Measurements from ENCODE around the gene PHIP.
"Not testable (repeated sequence)": the region's sequence is repeated elsewhere in the genome, so short reads cannot be mapped to it uniquely, and the experiment has no call there.

The PHIP gene

DNA sequence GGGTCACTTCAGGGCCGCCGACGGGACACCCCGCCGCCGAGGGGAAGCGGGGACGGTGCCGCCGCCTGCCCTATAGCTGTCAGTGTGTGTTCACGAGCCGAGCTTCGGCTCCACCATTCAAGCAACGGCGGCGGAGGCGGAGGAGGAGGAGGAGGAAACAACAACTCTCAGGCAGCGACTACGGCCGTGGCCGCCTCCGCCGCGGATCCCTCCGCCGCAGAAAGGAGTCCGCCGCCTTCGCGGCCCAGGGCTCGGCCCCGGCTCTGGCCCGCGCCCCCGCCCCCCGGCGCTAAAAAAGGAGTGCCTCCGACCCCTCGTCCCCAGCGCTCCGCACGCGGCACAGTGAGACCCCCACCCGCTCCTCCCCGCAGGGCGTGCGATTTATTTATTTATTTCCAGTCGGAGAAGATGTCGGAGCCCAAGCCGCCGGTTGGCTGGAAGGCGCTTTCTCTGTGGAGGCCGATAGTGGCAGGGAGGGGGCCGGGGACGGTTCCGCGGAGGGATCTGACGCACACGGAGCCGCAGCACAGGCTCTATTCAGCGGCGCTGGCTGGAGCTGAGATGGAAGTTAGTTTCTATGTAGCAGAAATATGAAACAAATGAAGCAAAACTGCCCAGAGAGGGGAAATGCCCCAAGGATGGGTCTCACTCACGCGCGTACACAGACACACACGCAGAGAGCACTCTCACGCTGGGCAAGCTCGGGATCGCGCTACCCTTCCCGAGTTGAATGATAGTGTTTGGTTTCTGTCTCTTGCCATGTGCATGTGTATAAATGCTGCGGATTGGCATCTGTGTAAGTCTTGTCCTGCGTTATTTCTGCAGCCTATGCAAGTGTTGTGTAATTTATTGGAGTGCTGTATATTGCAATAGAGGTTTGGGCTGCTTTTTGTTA is at the start of gene PHIP:
Gene PHIP (minus strand): TSS at position 180 of the 895 bp plus-strand sequence. CDS start 186 bp downstream, outside the sequence.
- peak; percentile 97 for DNase-seq

DNA sequence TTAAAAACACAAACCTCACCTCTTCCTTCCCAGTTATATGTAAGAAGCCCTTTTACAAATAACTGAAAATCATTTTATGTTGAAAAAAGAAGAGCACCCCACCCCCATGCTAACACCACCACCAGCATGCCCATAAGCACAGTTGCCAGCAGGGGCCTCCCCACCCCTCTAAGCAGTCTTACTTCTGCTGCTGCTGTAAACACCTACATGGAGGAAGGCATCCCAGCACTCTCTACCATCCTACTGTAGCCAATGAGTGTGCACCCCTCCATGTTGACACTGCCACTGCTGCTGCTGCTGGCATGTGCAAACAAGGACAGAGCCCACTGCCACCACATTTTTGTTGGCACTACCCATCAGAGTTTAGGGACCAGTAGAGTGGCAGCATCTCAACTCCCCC is 49.6 kb upstream of the PHIP start:
- DNase-seq = no peak

DNA sequence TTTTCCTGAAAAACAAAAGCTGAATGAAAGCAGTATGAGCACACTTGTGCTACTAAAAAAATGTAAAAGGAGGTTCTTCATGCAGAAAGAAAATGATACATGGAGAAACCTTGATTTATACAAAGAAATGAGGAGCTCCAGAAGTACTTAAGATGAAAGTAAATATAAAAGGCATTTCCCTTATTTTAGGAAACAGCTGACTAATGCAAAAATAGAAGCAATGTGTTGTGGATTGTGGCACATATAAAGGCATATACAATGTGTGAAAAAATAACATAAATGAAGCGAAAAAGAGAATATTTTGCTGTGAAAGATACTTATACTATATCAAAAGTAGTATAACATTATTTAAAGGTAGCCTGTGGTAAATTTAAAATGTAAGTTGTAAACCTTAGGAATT is 41.2 kb upstream of the PHIP start:
- DNase-seq = no peak

DNA sequence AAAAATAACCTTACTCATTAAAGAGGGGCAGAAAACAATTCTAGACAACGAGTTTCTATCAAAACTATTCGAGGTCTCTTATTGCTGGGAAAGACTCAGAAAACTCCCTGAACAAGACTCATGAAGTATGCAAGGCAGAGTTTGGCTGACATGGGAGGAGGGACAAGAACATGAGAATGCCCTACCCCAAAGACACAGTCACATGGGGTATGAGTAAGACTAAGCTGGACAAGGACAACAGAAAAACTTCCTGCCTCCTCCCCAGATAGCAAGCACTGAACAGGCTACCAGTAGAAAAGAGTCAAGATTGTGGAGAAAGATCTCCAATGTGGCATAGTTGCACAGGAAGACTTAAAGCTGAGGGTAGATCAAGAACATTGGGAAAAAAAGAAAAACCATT is 39.7 kb upstream of the PHIP start:
- DNase-seq = no peak

DNA sequence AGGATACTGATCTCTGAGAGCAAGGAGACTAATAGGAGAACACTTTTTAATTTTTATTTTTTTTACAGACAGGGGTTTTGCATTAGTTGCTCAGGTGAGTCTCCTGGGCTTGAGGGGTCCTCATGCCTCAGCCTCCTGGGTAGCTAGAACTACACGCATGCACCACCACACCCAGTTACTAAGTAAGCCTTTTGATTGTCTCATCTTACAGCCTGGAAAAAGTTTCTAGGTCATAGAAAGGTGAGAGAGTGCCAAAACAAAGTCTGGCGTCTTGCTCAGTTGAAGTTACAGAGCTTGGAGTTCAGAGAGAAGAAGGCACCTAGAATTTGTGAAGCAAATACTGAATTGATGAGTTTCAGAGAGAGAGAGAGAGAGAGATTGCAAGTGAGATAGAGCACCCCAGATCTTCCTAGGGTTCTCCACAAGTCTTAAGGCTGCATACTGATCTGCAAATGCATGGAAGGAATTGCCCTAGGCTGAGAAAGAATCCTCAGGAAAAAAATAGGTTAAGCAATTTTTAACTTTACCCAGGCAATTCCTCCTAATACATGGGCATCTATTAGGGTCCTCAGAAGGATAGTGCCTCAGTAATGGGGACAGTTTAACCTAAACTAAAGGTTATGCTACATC is 37.6 kb upstream of the PHIP start:
- no peak for DNase-seq

DNA sequence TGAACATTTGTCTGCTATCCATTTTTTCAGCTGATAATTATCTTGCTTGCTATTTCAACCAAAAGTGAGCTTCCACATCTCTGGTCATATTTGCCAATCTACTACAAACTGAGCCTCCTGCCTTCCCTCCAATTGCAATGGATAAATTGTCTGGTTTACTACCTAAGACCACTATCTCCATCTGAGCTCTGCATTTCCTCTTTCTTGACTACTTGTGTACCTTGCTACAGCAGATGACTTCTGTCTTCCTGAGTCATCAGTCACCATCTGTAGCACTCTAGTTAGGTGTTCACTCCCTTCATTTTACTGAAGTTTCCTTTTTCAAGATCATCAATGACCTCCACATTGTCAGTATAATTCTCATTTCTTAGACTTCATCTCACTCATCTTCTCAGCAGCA is 33.5 kb upstream of the PHIP start:
- no peak for DNase-seq

DNA sequence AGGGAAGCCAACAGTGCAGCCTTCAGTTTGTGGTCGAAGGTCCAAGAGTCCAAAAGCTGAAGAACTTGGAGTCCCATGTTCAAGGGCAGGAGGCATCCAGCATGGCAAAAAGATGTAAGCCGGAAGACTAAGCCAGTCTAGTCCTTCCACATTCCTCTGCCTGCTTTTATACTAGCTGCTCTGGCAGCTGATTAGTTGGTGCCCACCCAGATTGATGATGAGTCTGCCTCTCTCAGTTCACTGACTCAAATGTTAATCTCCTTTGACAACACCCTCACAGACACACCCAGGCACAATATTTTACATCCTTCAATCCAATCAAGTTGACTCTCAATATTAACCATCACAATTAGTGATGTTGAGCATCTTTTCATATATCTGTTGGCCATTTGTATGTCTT is 23.1 kb upstream of the PHIP start:
- no peak for DNase-seq

DNA sequence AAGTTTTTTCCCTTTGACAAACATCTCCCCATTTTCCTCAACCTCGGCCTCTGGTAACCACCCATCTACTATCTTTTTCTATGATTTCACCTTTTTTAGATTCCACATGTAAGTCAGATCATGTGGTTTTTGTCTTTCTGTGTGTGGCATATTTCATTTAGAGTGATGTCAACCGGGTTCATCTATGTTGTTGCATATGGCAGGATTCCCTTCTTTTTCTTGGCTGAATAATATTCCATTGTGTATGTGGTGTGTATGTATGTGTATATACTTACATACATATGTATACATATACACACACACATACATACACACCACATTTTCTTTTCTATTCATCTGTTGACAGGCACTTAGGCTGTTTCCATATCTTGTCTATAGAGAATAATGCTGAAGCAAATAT is 22.2 kb upstream of the PHIP start:
- no peak for DNase-seq

DNA sequence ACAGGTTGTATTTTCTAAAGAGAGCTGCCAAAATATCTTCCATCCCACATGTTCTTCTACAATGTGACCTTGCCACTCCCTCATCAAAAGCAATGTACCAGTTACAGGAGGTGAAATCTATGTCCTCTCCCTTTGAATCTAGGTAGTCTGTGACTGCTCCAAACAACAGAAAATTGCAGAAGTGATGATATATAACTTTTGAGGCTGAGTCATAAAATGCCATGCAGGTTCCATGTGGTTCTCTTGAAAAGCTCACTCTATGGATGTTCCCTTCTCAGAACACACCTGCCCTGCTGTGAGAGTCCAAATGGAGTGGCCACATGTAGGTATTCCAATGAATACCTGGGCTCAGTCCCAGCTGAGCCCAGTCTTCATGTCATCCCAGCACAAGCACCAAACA is 16.9 kb upstream of the PHIP start:
- no peak for DNase-seq

DNA sequence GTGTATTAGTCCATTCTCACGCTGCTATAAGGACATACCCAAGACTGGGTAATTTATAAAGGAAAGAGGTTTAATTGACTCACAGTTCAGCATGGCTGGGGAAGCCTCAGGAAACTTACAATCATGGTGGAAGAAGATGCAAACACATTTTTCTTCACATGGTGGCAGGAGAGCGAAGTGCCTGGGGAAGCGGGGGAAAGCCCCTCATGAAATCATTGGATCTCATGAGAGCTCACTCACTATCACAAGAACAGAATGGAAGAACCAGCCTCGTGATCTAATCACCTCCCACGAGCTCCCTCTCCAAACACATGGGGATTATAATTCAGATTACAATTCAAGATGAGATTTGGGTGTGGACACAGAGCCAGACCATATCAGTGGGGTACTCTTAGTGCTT is 13.7 kb upstream of the PHIP start:
- not testable (repeated sequence) for DNase-seq

DNA sequence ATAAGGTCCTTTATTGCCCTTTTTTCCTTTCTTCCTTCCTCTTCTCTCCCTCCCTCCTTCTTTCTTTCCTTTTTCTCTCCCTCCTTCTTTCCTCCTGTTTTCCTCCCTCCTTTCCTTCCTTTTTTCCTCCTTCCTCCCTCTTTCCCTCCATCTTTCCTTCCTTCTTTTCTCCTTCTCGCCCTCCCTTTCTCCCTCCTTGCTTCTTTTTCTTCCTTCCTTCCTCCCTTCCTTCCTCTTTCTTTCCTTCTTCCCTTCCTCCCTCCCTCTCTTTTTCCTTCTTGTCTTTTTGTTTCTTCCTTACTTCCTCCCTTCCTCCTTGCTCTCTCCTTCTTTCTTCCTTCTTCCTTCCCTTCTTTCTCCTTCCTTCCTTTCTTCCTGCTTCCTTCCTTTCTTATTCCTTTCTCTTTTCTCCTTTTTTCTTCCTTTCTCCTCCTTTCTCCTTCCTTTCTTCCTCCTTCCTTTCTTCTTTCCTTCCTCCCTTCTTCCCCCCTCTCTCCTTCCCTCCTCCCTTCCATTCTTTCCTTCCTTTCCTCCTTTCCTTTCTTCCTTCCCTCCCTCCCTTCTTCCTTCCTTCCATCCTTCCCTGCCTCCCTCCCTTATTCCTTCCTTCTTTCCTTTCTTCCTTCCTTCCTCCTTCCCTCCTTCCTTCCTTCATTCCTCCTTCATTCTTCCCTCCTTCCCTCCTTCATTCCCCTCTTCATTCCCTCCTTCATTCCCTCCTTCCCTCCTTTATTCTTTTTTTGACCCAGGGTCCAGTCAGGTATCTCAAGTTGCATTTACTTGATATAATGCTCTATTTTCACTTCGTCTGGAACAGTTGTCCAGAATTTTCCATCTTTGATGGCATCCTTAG is 11.7 kb upstream of the PHIP start:
- DNase-seq = no peak

DNA sequence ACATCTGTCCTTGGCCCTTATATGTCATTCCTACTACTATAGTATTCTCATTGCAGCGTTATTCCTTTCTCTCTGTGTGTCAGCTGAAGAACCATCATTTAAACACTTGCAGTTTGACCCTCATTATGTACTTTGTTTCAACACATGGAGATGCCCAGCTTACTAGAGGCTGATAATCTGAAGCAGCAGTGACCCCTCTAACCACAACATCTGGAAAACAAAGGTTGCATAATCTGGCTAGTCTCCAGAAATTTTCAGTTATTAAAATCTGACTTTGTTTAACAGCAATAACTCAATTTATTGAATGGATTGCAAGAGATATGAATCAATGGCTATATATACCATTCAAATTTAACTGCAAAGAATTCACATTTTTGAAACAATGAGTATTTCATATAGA is 6.6 kb upstream of the PHIP start:
- no peak for DNase-seq

DNA sequence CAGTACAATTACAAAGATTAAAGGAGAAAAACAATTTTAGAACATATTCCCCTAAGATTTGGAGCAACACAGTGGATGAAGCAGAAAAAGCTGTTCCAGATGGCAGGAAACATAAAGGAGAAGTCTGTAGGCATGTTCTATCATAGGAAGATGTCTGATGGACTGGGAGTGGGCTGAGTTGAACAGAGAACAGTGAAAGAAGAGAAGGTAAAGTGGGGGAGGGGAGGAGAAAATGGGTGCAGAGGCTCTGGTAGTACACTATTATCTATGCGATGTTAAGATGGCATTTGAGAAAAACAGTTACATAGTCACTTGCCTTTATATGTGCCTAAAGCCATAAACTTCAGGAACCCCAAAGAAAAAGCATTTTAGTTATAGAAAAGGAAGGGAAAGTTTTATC is 4.2 kb upstream of the PHIP start:
- no peak for DNase-seq

DNA sequence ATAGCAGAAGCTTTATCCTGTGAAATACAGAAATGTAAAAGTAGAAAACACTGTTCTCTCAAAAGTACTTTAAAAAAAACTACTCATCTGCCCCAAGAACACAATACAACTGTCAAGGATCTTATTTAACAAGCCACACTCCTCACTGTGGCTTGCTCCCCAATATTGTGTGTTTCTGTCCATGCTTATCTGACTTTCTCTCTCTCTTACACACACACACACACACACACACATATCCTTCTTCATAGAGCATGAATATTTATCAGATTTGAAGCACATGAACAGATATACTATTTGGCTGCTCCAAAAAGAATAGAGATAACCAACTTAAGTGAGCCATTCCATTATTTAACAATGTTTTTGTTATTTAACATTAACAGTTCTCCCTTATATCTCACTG is 3.6 kb upstream of the PHIP start:
- no peak for DNase-seq

DNA sequence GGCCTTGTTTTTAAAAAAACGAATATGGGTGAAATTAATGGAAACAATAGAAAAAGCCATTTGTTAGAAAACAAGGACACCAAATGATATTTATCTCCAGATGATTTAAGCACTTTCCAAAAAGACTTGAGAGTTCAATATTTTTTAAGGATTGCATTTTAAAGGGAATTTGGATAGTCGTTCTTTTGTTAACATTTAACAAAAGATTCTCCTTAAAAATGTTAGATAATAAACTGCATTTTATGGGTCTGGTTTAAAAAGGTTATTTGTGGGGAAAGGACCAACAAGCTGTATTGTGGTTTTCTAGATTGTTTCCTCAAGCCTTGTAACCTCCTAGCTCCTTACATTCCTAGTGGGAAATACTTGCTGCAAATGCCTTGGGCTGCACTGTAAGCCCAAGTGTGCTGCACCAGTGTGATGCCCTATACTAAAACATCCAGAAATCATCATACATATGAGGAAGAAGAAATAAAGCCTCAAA is 1.5 kb upstream of the PHIP start:
- DNase-seq = no peak

DNA sequence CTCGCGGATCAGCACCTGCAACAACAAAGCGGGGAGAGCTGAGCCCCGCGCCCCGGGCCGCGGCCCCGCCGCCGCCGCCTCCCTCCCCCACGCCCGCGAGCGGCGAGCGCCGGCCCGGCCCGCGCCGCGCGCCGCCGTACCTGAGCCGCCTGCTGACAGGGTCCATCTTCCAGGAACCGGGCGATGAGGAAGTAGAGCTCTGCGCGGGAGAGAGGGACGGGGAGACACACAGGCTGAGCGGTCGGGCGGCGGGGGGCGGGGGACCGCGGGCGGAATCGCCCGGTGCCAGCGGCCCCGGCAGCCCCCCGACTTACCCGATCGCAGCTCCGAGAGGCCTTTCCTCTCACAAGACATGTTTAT is 359 bp downstream of the PHIP start:
- DNase-seq = no peak

DNA sequence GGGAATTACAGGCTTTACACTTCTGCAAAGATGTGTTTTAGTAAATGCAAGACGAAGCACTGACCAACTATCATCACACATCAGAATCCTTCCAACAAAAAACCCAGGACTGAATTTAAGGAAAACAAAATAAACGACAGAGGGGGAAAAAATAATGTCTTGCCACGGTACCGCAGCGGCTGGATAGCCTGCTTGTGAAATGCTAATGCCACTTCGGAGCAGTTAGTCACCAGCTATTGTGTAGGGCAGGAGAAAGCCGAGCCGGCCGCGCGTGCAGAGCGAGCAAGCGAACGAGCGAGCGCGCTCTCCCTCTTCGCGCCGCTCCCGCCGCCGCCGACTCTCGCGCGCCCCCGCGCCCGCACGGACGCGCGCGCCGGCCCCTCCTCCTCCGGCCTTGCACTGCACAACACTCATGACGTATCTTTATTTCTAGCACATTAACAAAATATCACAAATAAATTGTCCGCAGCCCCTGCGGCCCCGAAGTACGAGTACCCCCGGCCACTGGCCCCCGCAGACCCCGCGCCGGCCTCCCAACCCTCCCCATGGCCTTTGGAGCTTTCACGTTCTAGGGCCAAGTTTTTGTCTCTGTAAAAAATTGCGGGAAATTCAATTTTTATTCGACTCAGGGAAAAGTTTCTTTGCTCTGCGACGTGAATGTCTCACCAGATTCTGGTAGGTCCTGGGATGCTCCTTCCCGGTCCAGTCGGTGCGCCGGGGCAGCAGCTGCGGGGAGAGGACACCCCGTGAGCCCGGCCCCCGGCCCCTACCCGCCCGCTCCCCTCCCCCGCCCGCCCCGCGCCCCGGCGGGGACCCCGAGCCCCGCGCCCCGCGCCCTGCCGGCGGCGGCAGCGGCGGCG is 1.0 kb downstream of the PHIP start:
- DNase-seq = peak; percentile 95

DNA sequence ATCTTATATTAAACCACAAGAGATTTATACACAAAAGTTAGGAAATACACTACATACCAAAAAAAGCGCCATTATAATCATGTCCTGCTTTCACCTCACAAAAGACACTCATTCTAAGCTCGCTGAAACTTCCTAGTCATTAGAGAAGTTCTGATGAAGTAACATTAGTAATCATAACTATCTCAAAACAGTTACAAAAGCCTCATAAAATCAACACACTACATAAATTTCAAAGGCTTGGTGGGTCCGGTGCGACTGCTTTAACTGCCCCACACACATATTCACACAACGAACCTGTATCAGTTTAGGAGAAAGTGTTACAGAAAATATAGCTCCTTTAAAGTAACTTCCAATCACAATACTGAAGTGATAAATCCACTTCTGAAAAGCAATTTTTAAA is 1.9 kb downstream of the PHIP start:
- no peak for DNase-seq

DNA sequence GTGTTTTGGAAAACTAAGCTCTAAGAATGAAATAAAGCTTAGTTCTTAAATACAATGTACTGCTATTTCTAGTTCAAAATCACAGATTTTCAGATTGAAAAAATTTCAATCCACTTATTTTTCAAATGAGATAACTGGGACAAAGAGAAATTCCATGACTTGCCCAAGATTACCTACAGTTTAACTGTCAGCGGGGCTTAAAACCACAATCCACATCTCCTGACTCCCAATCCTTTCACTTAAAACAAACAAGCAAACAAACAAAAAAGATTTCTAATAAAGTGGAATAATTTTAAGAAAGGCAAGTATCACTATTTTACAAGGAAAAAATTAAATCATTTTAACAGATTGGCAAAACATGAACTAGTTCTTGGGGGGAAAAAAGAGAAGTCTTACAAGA is 4.2 kb downstream of the PHIP start:
- no peak for DNase-seq

DNA sequence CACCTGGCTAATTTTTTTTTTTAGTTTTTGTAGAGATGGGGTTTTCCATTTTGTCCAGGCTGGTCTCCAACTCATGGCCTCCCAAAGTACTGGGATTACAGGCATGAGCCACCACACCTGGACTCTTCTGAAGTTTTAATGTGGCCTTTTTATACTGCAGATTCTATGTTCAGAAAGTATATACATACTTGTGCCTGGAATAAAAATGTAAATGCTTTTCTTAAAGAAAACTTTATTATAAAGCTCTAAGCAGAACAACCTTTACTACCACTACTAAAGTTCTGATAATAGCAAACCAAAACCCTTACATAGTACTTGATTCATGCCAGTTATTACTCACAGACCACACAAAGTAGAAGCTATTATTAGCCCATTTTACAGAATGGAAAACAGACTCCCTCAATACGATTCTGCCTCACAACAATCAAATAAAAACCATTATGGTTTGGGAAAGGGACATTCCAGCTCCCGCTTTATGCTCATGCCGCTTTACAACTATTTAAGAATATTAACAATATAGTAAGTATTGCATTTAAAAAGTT is 5.3 kb downstream of the PHIP start:
- no peak for DNase-seq

DNA sequence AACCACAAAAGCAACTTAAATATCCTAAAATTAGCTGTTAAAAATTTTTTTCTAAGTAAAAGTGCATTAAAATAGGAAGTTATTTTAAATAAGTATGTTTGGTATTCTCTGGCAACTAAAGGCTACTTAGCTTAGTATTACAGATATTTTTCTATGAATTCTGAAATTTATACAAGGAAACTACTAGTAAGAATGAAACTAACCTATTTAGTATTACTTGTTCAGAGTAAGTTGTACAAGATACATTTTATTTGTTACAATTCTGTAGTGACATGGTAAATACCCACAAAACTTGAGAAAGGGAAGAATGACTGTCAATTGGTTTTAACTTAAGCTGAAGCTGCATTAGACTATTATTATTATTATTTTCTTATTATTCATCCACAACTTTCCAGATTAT is 6.5 kb downstream of the PHIP start:
- DNase-seq = no peak

DNA sequence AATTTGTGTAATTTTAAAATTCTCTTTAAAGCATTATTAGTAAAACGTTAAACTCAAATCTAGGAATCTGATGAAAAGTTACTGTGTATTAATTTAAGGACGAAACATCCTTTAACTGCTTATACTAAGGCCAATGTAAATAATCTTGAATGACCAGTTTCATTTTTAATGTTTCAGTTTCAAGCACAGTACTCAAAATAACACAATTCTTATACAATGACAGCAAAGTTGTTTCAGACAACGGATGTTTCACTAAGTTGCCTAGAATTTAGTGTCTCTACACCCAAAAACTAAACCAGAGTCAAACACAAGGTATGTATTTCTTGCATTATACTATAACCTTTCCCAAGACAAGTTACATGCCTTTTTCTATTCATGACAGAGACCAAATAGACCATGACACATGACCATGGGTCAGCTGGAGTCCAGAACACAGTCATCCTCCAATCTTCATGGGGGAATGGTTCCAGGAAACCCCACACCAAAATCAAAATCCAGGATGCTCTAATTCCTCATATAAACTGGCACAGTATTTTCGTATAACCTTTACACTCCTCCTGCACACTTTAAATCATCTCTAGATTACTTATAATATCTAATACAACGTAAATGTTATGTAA is 7.7 kb downstream of the PHIP start:
- no peak for DNase-seq

All from right forelimb (tissue), 1 donor.